Endothelial cell (in vitro differentiated cells): ENCODE measurements around the gene NIM1K. TPM values are rescaled to one million over a fixed set of nuclear protein-coding genes. Genes with fewer than 3 reads are reported as not detected.

ENCODE experiments used
- DNase-seq: peaks from one replicate; pipeline ENCODE4 v3.0.0; 2021; ENCODE audit warnings: low spot score
- H3K27ac Mint-ChIP-seq: one replicate; pipeline ENCODE4 v1.8.0; 2021; ENCODE audit warnings: mixed read lengths, inconsistent platforms; ENCODE audit not compliant: unreplicated experiment
- H3K27me3 Mint-ChIP-seq: one replicate; pipeline ENCODE4 v1.8.0; 2021; ENCODE audit warnings: mild to moderate bottlenecking, moderate library complexity, mixed read lengths, inconsistent platforms; ENCODE audit not compliant: unreplicated experiment
- H3K36me3 Mint-ChIP-seq: one replicate; pipeline ENCODE4 v1.8.0; 2021; ENCODE audit warnings: mild to moderate bottlenecking, low read depth, mixed read lengths, inconsistent platforms; ENCODE audit not compliant: unreplicated experiment
- H3K4me1 Mint-ChIP-seq: one replicate; pipeline ENCODE4 v1.8.0; 2021; ENCODE audit warnings: mild to moderate bottlenecking, mixed read lengths, inconsistent platforms; ENCODE audit not compliant: unreplicated experiment
- H3K4me3 Mint-ChIP-seq: one replicate; pipeline ENCODE4 v1.8.0; 2021; ENCODE audit warnings: mild to moderate bottlenecking, mixed read lengths, inconsistent platforms; ENCODE audit not compliant: unreplicated experiment
- H3K9me3 Mint-ChIP-seq: one replicate; pipeline ENCODE4 v1.8.0; 2021; ENCODE audit warnings: mixed read lengths, inconsistent platforms; ENCODE audit not compliant: unreplicated experiment
- CTCF ChIP-seq: fragments of 200-600 bp; sonication (generic); IDR thresholded peaks from one replicate; pipeline ENCODE4 v1.5.0; 2021; ENCODE audit warnings: antibody characterized with exemption; ENCODE audit not compliant: unreplicated experiment
- total RNA-seq: library from RNA; stranded (reverse); fragmentation: NEBNext Ultra II Directional; extraction: Animal tissue kit (Norgen Biotek cat#: 25700); gene quantifications from one replicate; pipeline ENCODE4 v1.2.1, GENCODE V29; 2021; ENCODE audit not compliant: unreplicated experiment

NIM1K gene
- total RNA-seq, 1 donor from 2014 or later, result 0.15 TPM

- peaks cover 5% of the 10 kb centered on the region for H3K27me3 Mint-ChIP-seq
Observed at GRCh38 chr5:43243270-43243669, 51.2 kb downstream of the NIM1K start.

GRCh38 chr5:43244823-43245565 is 53.0 kb downstream of the NIM1K start:
- Mint-ChIP-seq H3K4me1 (peaks cover 7% of the 10 kb centered on the region), H3K27ac (no peak overlapping the region), H3K4me3 (no peak overlapping the region), H3K36me3 (no peaks in the 10 kb centered on the region), H3K27me3 (peaks cover 8% of the 10 kb centered on the region), H3K9me3 (no peaks in the 10 kb centered on the region)
- TF ChIP-seq CTCF, result no peak
- no peak for DNase-seq

More at GRCh38 chr5:43243270-43243669, 51.2 kb downstream of the NIM1K start:
- DNase-seq, result no peak
- Mint-ChIP-seq H3K9me3 (no peaks in the 10 kb centered on the region), H3K36me3 (no peaks in the 10 kb centered on the region), H3K27ac (no peak overlapping the region), H3K4me3 (no peak overlapping the region), H3K4me1 (peaks cover 7% of the 10 kb centered on the region)
- no peak for TF ChIP-seq CTCF

DNA sequence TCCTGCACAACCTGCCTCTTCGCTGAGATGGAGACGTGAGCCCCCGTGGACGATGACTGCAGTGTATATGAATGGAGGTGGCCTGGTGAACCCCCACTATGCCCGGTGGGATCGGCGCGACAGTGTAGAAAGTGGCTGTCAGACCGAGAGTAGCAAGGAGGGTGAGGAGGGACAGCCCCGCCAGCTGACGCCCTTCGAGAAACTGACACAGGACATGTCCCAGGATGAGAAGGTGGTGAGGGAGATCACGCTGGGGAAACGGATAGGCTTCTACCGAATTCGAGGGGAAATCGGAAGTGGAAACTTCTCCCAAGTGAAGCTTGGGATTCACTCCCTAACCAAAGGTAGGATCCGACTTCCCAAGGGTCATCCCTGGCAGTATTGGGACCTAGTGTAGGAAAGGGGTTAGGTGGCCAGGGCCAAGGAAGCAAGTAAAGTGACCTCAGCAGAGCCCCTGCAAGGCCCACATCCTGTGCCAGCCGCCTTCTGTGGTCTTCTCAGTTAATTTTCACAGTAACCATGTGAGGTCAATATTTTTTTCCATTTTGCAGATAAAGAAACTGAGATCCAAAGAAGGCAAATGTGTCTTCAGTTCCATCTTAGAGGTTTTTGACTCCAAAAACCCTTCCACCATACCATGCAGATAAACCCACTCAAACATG is 53.8 kb downstream of the NIM1K start:
- Mint-ChIP-seq H3K36me3 (no peaks in the 10 kb centered on the region), H3K4me1 (peaks cover 7% of the 10 kb centered on the region), H3K27ac (no peak overlapping the region), H3K4me3 (no peak overlapping the region), H3K27me3 (peaks cover 8% of the 10 kb centered on the region), H3K9me3 (no peaks in the 10 kb centered on the region)
- no peak for TF ChIP-seq CTCF
- no peak for DNase-seq

- peaks cover 9% of the 10 kb centered on the region for H3K27me3 Mint-ChIP-seq
- no peak overlapping the region for H3K27ac Mint-ChIP-seq
- no peak for DNase-seq
- no peak overlapping the region for H3K4me3 Mint-ChIP-seq
- H3K9me3 Mint-ChIP-seq, result no peaks in the 10 kb centered on the region
- TF ChIP-seq CTCF, result no peak
- H3K36me3 Mint-ChIP-seq, result no peaks in the 10 kb centered on the region
- no peaks in the 10 kb centered on the region for H3K4me1 Mint-ChIP-seq
Observed at GRCh38 chr5:43251754-43252153, 59.7 kb downstream of the NIM1K start.

- Mint-ChIP-seq H3K36me3 (no peaks in the 10 kb centered on the region), H3K4me1 (no peaks in the 10 kb centered on the region), H3K27me3 (peaks cover 7% of the 10 kb centered on the region), H3K9me3 (no peaks in the 10 kb centered on the region), H3K4me3 (no peak overlapping the region), H3K27ac (no peak overlapping the region)
- no peak for DNase-seq
- no peak for TF ChIP-seq CTCF
Observed at GRCh38 chr5:43255704-43256103, 63.7 kb downstream of the NIM1K start.
